GM12878 (cell line): Measurements from ENCODE around the gene ENDOG. TPM values are rescaled to one million over a fixed set of nuclear protein-coding genes. Genes with fewer than 3 reads are reported as not detected.

ENCODE experiments used
- ATAC-seq: fragments of 200-7000 bp; cut with Tn5 transposase; 3 replicates; pipeline ENCODE4 v1.9.1; 2020; ENCODE audit warnings: mild to moderate bottlenecking, moderate library complexity
- BruUV-seq: library from RNA; stranded (reverse); fragments of 400-500 nt; replicated peaks from 2 replicates; lab custom pipeline; 2021; lab: Mats Ljungman, UMichigan
- CTCF ChIA-PET: fragments of 300-600 bp; sonication (Branson Sonifier 250); formaldehyde crosslinking; extraction: SDS; loops from one replicate; lab custom pipeline; 2021; ENCODE audit warnings: inconsistent platforms; lab: Yijun Ruan, JAX
- POLR2A ChIA-PET: fragments of 350-600 bp; formaldehyde crosslinking; extraction: SDS; loops from one replicate; lab custom pipeline; 2021; ENCODE audit warnings: inconsistent platforms; lab: Charles Lee
- RAD21 ChIA-PET: fragments of 300-600 bp; sonication (Branson Sonifier 250); formaldehyde crosslinking; loops from one replicate; lab custom pipeline; 2023; ENCODE audit warnings: antibody characterized with exemption; ENCODE audit not compliant: unreplicated experiment; lab: Charles Lee
- SMC1A ChIA-PET: fragments of 300-600 bp; sonication (Branson Sonifier 250); formaldehyde crosslinking; loops from one replicate; lab custom pipeline; 2023; ENCODE audit not compliant: unreplicated experiment, uncharacterized antibody; lab: Charles Lee
- DNase-seq: peaks from one replicate; pipeline ENCODE4 v3.0.0-alpha.2; 2011; ENCODE audit warnings: low read depth, low spot score
- FAIRE-seq: peaks from 3 replicates; lab custom pipeline; 2011; peaks lifted over from hg19 to GRCh38; lab: Jason Lieb, UNC
- H2AFZ ChIP-seq: 2 replicates; pipeline ENCODE4 v1.6.0; 2011; ENCODE audit warnings: low read depth, low read length, control low read depth; ENCODE audit not compliant: control insufficient read depth
- H3K27ac ChIP-seq: 2 replicates; pipeline ENCODE4 v1.5.1; 2011; ENCODE audit warnings: control low read depth; ENCODE audit not compliant: control insufficient read depth, insufficient read depth
- H3K27me3 ChIP-seq, 2 experiments: replicated peaks in 1 of 2; 2 replicates each; pipeline versions ENCODE4 v1.6.0 to v1.6.1; 2011; ENCODE audit warnings: low read length in 1 of 2; ENCODE audit not compliant: control insufficient read depth in 2 of 2, insufficient read depth in 2 of 2
- H3K36me3 ChIP-seq, 2 experiments: 2 replicates each; pipeline ENCODE4 v1.5.1; 2011; ENCODE audit warnings: low read length in 1 of 2; ENCODE audit not compliant: control insufficient read depth in 2 of 2, insufficient read depth in 2 of 2
- H3K4me1 ChIP-seq: 2 replicates; pipeline ENCODE4 v1.6.1; 2011; ENCODE audit warnings: mild to moderate bottlenecking, low read length, moderate library complexity, mixed read lengths; ENCODE audit not compliant: control insufficient read depth, insufficient read depth
- H3K4me2 ChIP-seq: 2 replicates; pipeline ENCODE4 v1.6.0; 2011; ENCODE audit warnings: control low read depth; ENCODE audit not compliant: control insufficient read depth, insufficient read depth
- H3K4me3 ChIP-seq: fragments of 200-600 bp; sonication (generic); 2 replicates; pipeline ENCODE4 v1.5.1; 2016
- H3K79me2 ChIP-seq: 2 replicates; pipeline ENCODE4 v1.6.0; 2011; ENCODE audit warnings: low read length; ENCODE audit not compliant: control insufficient read depth, insufficient read depth
- H3K9ac ChIP-seq: 2 replicates; pipeline ENCODE4 v1.8.0; 2011; ENCODE audit warnings: low read length, control low read depth, mixed read lengths; ENCODE audit not compliant: control insufficient read depth, insufficient read depth
- H3K9me3 ChIP-seq: replicated peaks from 3 replicates; pipeline ENCODE4 v1.5.1; 2011; ENCODE audit warnings: mild to moderate bottlenecking, low read length; ENCODE audit not compliant: control insufficient read depth, insufficient read depth
- H4K20me1 ChIP-seq: 2 replicates; pipeline ENCODE4 v1.6.0; 2011; ENCODE audit not compliant: control insufficient read depth, insufficient read depth
- CREM ChIP-seq: IDR thresholded peaks from 2 replicates; pipeline ENCODE4 v1.6.1; 2014; ENCODE audit warnings: antibody characterized with exemption, low read depth
- ETV6 ChIP-seq, 2 experiments: fragments of 450-650 bp in 1 of 2; IDR thresholded peaks in 1 of 2; conservative IDR thresholded peaks in 1 of 2; 2 replicates each; pipeline ENCODE4 v1.6.1; 2014; ENCODE audit warnings: antibody characterized with exemption in 1 of 2, borderline replicate concordance in 1 of 2, low read depth in 1 of 2, mild to moderate bottlenecking in 1 of 2, moderate library complexity in 1 of 2
- HDAC6 ChIP-seq: fragments of 200-600 bp; sonication (generic); IDR thresholded peaks from one replicate; pipeline ENCODE4 v1.8.0; 2017; ENCODE audit warnings: antibody characterized with exemption; ENCODE audit not compliant: unreplicated experiment
- HDGF ChIP-seq: fragments of 450-650 bp; IDR thresholded peaks from 2 replicates; pipeline ENCODE4 v1.6.1; 2016; ENCODE audit warnings: antibody characterized with exemption
- JUND ChIP-seq: IDR thresholded peaks from 2 replicates; pipeline ENCODE4 v1.6.1; 2012; ENCODE audit warnings: low read depth, mild to moderate bottlenecking, low read length, improper control_type of control experiment, moderate library complexity
- SIX5 ChIP-seq: IDR thresholded peaks from 2 replicates; pipeline ENCODE4 v1.6.1; 2011; ENCODE audit warnings: mild to moderate bottlenecking, low read depth, low read length, moderate library complexity; ENCODE audit not compliant: severe bottlenecking
- SMAD5 ChIP-seq: IDR thresholded peaks from 2 replicates; pipeline ENCODE4 v1.6.1; 2016; ENCODE audit warnings: antibody characterized with exemption, low read depth
- SPI1 ChIP-seq: IDR thresholded peaks from 2 replicates; pipeline ENCODE4 v1.6.1; 2011; ENCODE audit warnings: low read depth, mild to moderate bottlenecking, low read length, moderate library complexity, borderline replicate concordance; ENCODE audit not compliant: insufficient read depth
- SUZ12 ChIP-seq: fragments of 200-600 bp; sonication (generic); IDR thresholded peaks from one replicate; pipeline ENCODE4 v1.6.1; 2018; ENCODE audit warnings: antibody characterized with exemption, mild to moderate bottlenecking; ENCODE audit not compliant: unreplicated experiment
- ZNF217 ChIP-seq: fragments of 450-650 bp; IDR thresholded peaks from 2 replicates; pipeline ENCODE4 v1.6.1; 2017; ENCODE audit warnings: antibody characterized with exemption, mild to moderate bottlenecking
- WGBS: methylation state at CpG from one replicate; pipeline ENCODE4 v1.1.6; 2016; ENCODE audit warnings: low lambda C conversion rate; ENCODE audit not compliant: insufficient replicate concordance, insufficient coverage; ENCODE audit errors: missing lambda C conversion rate; 5-methylcytosine and 5-hydroxymethylcytosine counted together
- in situ Hi-C: fragments of 300-500 bp; cut with MboI; formaldehyde crosslinking; loops from 9 replicates; pipeline ENCODE4 v1.14.3; 2018; ENCODE audit warnings: mixed read lengths
- intact Hi-C: fragments of 100-400 bp; cut with micrococcal nuclease; formaldehyde crosslinking; loops from one replicate; pipeline ENCODE4 v1.14.2; 2022; ENCODE audit not compliant: unreplicated experiment
- polyA plus RNA-seq, 11 experiments: library from polyadenylated mRNA; depleted of rRNA in 4 of 11; unstranded in 6 of 11; stranded (reverse) in 5 of 11; fragments of >200 nt; fragmentation: Nextera tagmentation in 4 of 11; fragmentation: Illumina TruSeq in 1 of 11; extraction: Ambion mirVana in 4 of 11; extraction: Trizol in 1 of 11; gene quantifications; 1 replicate in 1 of 11; 2 replicates in 10 of 11; pipeline versions ENCODE4 v1.2.1 to v1.2.3, GENCODE V29; 2011 to 2016; ENCODE audit warnings: inconsistent platforms in 2 of 11, missing spikeins in 2 of 11, low read depth in 1 of 11
- total RNA-seq, 4 experiments: library from RNA; depleted of rRNA in 3 of 4; stranded (reverse); fragments of >200 nt in 3 of 4; fragmentation: Illumina TruSeq in 1 of 4; extraction: Trizol in 1 of 4; gene quantifications; 2 replicates each; pipeline versions ENCODE4 v1.2.1 to v1.2.3, GENCODE V29; 2013 to 2021

Gene ENDOG
- total and polyA plus RNA-seq, 10 of the 15 experiments (the other 5 are each of a cell fraction or from before 2014, with no cell fraction given), result 0.84 to 29.2 (median 9.0) TPM

DNA sequence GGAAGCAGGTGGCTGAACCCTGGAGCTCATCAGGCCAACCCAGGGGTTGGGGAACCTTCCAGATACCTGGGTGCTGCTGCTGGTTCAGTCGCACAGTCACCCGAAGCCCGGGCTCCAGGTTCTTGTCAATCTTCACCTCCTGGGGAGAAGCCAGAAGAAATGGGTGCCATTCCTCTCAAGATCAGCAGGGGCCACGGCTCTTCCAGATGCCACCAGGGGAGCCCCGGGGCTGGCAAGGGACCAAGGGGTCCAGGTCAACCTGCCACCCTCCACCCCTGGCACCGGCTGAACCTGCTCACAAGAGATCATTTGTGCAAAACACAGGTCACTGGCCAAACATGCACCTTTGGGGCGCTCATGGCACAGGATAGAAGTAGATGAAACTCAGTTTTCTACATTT is 6.6 kb downstream of the ENDOG start:
- no TSS peak for BruUV-seq
- H3K4me1 ChIP-seq, result peaks cover 4% of the 10 kb centered on the region; the same call in 1 of the 2 replicates
- H3K27me3 ChIP-seq, result no peaks in the 10 kb centered on the region
- no peaks in the 10 kb centered on the region for H4K20me1 ChIP-seq
- H3K4me3 ChIP-seq, result no peak overlapping the region
- ChIA-PET RAD21 (no interaction called here), CTCF (interaction anchor here (0.6 kb wide), 1 partner anchor 142 kb away, joined by 3 read pairs; no protein-coding TSS in a partner anchor), POLR2A (interaction anchor here (0.7 kb wide), 1 partner anchor 633 kb away, joined by 3 read pairs; no protein-coding TSS in a partner anchor), SMC1A (no interaction called here)
- in situ Hi-C loops, result no loop called here
- peaks cover 14% of the 10 kb centered on the region for H3K79me2 ChIP-seq
- intact Hi-C loops, result no loop called here
- over 99% methylated on average over 7 of the region's 7 CpGs for WGBS
- H3K9me3 ChIP-seq, result no peaks in the 10 kb centered on the region
- no peak overlapping the region for H3K4me2 ChIP-seq
- FAIRE-seq (no peak), DNase-seq (no peak), ATAC-seq (no peak)
- H3K9ac ChIP-seq, result no peak overlapping the region
- no peak overlapping the region for H2AFZ ChIP-seq
- H3K27ac ChIP-seq, result no peak overlapping the region
- no peak for TF ChIP-seq ZNF217
- no peak for TF ChIP-seq JUND
- TF ChIP-seq HDAC6, result no peak
- TF ChIP-seq ETV6 (conservative IDR thresholded peaks at IDR 0.05 in 1 of 2, IDR thresholded peaks at IDR 0.05 in 1 of 2; ENCODE audit: borderline replicate concordance in 1 of 2, low read depth in 1 of 2), result no peak
- TF ChIP-seq SPI1, result no peak
- TF ChIP-seq SIX5, result no peak
- no peak for TF ChIP-seq SUZ12
- no peak for TF ChIP-seq CREM
- no peak for TF ChIP-seq HDGF
- no peak for TF ChIP-seq SMAD5
- peaks cover 22 to 28% of the 10 kb centered on the region in 2 experiments for H3K36me3 ChIP-seq
